Stomach (tissue), 9 donors: Measurements from ENCODE around the gene GLIS2. TPM values are rescaled to one million over a fixed set of nuclear protein-coding genes. Genes with fewer than 3 reads are reported as not detected.
A peak's percentile ranks its signal among the peaks of the same experiment; 100 is the strongest.

ENCODE experiments used
- DNase-seq, 2 donors: peaks; one replicate each; pipeline versions ENCODE4 v3.0.0 to v3.0.0-alpha.2; 2013 to 2019
- H3K27ac ChIP-seq, 5 donors: fragments of 200-600 bp in 4 of 5; sonication (generic) in 4 of 5; one replicate each; pipeline ENCODE4 v1.5.1; 2013 to 2019; ENCODE audit warnings: mild to moderate bottlenecking in 1 of 5, moderate library complexity in 1 of 5
- H3K27me3 ChIP-seq, 3 donors: fragments of 200-600 bp; sonication (generic); one replicate each; pipeline ENCODE4 v1.5.1; 2017 to 2019; ENCODE audit warnings: mixed run types in 1 of 3
- H3K36me3 ChIP-seq, 4 donors: fragments of 200-600 bp; sonication (generic); 1 replicate in 3 of 4; 2 replicates in 1 of 4; pipeline ENCODE4 v1.5.1; 2016 to 2019
- H3K4me1 ChIP-seq, 4 donors: fragments of 200-600 bp; sonication (generic); one replicate each; pipeline ENCODE4 v1.5.1; 2016 to 2019
- H3K4me3 ChIP-seq, 4 donors: fragments of 200-600 bp; sonication (generic) in 3 of 4; one replicate each; pipeline ENCODE4 v1.5.1; 2016 to 2019; ENCODE audit warnings: mild to moderate bottlenecking in 1 of 4
- H3K9me3 ChIP-seq, 4 donors: fragments of 200-600 bp; sonication (generic); one replicate each; pipeline ENCODE4 v1.5.1; 2016 to 2019
- CTCF ChIP-seq, 7 experiments: fragments of 450-650 bp in 4 of 7; fragments of 200-600 bp in 3 of 7; sonication (generic) in 3 of 7; IDR thresholded peaks; one replicate each; pipeline ENCODE4 v1.5.1; 2016 to 2019; ENCODE audit warnings: antibody characterized with exemption in 7 of 7, control low read depth in 2 of 7, mild to moderate bottlenecking in 1 of 7
- POLR2A ChIP-seq, 4 donors: fragments of 450-650 bp; IDR thresholded peaks; one replicate each; pipeline ENCODE4 v1.6.1; 2016; ENCODE audit warnings: antibody characterized with exemption in 4 of 4, control low read depth in 2 of 4, mild to moderate bottlenecking in 1 of 4, moderate library complexity in 1 of 4
- POLR2AphosphoS5 ChIP-seq, 3 donors: sonication (generic); formaldehyde crosslinking; IDR thresholded peaks; one replicate each; pipeline ENCODE4 v1.6.1; 2016; ENCODE audit warnings: antibody characterized with exemption in 3 of 3
- WGBS, 5 donors: extraction: QIAGEN DNeasy Blood & Tissue Kit in 3 of 5; methylation state at CpG; one replicate each; pipeline versions ENCODE4 v1.1.5 to v1.1.7; 2013 to 2018; 5-methylcytosine and 5-hydroxymethylcytosine counted together
- intact Hi-C: fragments of 100-400 bp; cut with DNase I; formaldehyde crosslinking; loops from one replicate; pipeline ENCODE4 v1.15.1; 2023; ENCODE audit warnings: low total_unique reads
- polyA plus RNA-seq, 3 donors: library from polyadenylated mRNA; stranded (reverse); fragments of 200-250 nt; gene quantifications; one replicate each; pipeline ENCODE4 v1.2.3, GENCODE V29; 2013
- total RNA-seq, 5 donors: library from RNA; depleted of rRNA; stranded (reverse); fragments of >200 nt; gene quantifications; one replicate each; pipeline versions ENCODE4 v1.1.0 to v1.2.3, GENCODE V29; 2014 to 2016
- donor health status: healthy with polysubstance abuse.
- donor health status: Bipolar disorder and iron deficiency.
- donor health status: healthy.

Gene GLIS2
- total and polyA plus RNA-seq, 8 donors: 3.2 to 21.0 (median 5.2) TPM

GRCh38 chr16:4319454-4320421, 3.9 kb downstream of the GLIS2 start:
- intact Hi-C loops: no loop called here
- 58 to 71% (median 63%) methylated on average over 23 to 37 of the region's 37 CpGs for WGBS, 5 donors

GRCh38 chr16:4320571-4321137, 4.8 kb downstream of the GLIS2 start:
- 59 to 71% (median 66%) methylated on average over 7 to 16 of the region's 16 CpGs for WGBS, 5 donors
- TF ChIP-seq POLR2AphosphoS5 (IDR thresholded peaks at IDR 0.05): no peak
- Histone ChIP-seq H3K9me3 (no peaks in the 10 kb centered on the region), H3K4me1 (peaks cover 76 to 94% (median 85%) of the 10 kb centered on the region in 4 donors), H3K27ac (peak overlapping the region in 4 of 5 donors; percentile 47 to 93 (median 92)), H3K27me3 (peaks cover 0 to 12% (median 5%) of the 10 kb centered on the region in 3 donors), H3K36me3 (no peaks in the 10 kb centered on the region), H3K4me3 (no peak overlapping the region)
- intact Hi-C loops: no loop called here
- peak in 1 of 2 donors; percentile 37 for DNase-seq

More at GRCh38 chr16:4319454-4320421, 3.9 kb downstream of the GLIS2 start:
- Histone ChIP-seq H3K4me3 (no peak overlapping the region), H3K36me3 (no peaks in the 10 kb centered on the region), H3K27me3 (peaks cover 0 to 21% (median 13%) of the 10 kb centered on the region in 3 donors), H3K27ac (peak overlapping the region; percentile 3 to 93 (median 91)), H3K9me3 (no peaks in the 10 kb centered on the region), H3K4me1 (peaks cover 74 to 91% (median 83%) of the 10 kb centered on the region in 4 donors)
- DNase-seq: peak; percentile 46 to 66
- TF ChIP-seq POLR2A (IDR thresholded peaks at IDR 0.05): no peak
- TF ChIP-seq CTCF (IDR thresholded peaks at IDR 0.05): no peak

- H3K4me1 ChIP-seq: peaks cover 76 to 98% (median 86%) of the 10 kb centered on the region in 4 donors
- H3K27me3 ChIP-seq: peaks cover 0 to 7% (median 3%) of the 10 kb centered on the region in 3 donors
- intact Hi-C loops: no loop called here
- 83 to 88% (median 85%) methylated on average over 18 to 19 of the region's 19 CpGs for WGBS, 5 donors
- TF ChIP-seq CTCF (IDR thresholded peaks at IDR 0.05): no peak
- no peak overlapping the region for H3K4me3 ChIP-seq
- H3K27ac ChIP-seq: peak overlapping the region in 4 of 5 donors; percentile 47 to 93 (median 92)
- DNase-seq: peak in 1 of 2 donors; percentile 13
- H3K9me3 ChIP-seq: no peaks in the 10 kb centered on the region
- H3K36me3 ChIP-seq: no peaks in the 10 kb centered on the region
These were observed 5.6 kb downstream of the GLIS2 start for GRCh38 chr16:4321286-4322120.

- H3K27ac ChIP-seq: peak overlapping the region in 4 of 5 donors; percentile 83 to 93 (median 86)
- peaks cover 0 to 2% (median 0%) of the 10 kb centered on the region in 3 donors for H3K27me3 ChIP-seq
- no peaks in the 10 kb centered on the region for H3K9me3 ChIP-seq
- no peaks in the 10 kb centered on the region for H3K36me3 ChIP-seq
- H3K4me3 ChIP-seq: no peak overlapping the region
- intact Hi-C loops: no loop called here
- DNase-seq: peak in 1 of 2 donors; percentile 12
- TF ChIP-seq POLR2AphosphoS5 (IDR thresholded peaks at IDR 0.05): no peak
- TF ChIP-seq CTCF (IDR thresholded peaks at IDR 0.05): no peak
- WGBS, 5 donors: 81 to 91% (median 84%) methylated on average over 17 to 30 of the region's 30 CpGs
- peaks cover 72 to 98% (median 86%) of the 10 kb centered on the region in 4 donors for H3K4me1 ChIP-seq
These were observed 6.5 kb downstream of the GLIS2 start for GRCh38 chr16:4322121-4323052.
